IMR-90 (cell line): ENCODE measurements around the gene EDN3. TPM values are rescaled to one million over a fixed set of nuclear protein-coding genes. Genes with fewer than 3 reads are reported as not detected.

Experiments
- ATAC-seq: fragments of 200-7000 bp; cut with Tn5 transposase; 2 replicates; pipeline ENCODE4 v1.9.1; 2020; ENCODE audit warnings: low read depth, mild to moderate bottlenecking, moderate library complexity
- BruUV-seq: library from RNA; stranded (reverse); fragments of 400-500 nt; replicated peaks from 2 replicates; lab custom pipeline; 2021; lab: Mats Ljungman, UMichigan
- CTCF ChIA-PET: fragments of 300-600 bp; formaldehyde crosslinking; extraction: SDS; loops from one replicate; lab custom pipeline; 2021; ENCODE audit warnings: antibody characterized with exemption; lab: Yijun Ruan, JAX
- POLR2A ChIA-PET: fragments of 300-600 bp; sonication (Branson Sonifier 250); formaldehyde crosslinking; loops from one replicate; lab custom pipeline; 2022; ENCODE audit warnings: antibody characterized with exemption; ENCODE audit not compliant: unreplicated experiment; lab: Charles Lee
- DNase-seq: peaks from one replicate; pipeline ENCODE4 v3.0.0; 2013
- H2AFZ ChIP-seq: replicated peaks from 2 replicates; pipeline ENCODE3; 2013; ENCODE audit warnings: low read length, mild to moderate bottlenecking; ENCODE audit not compliant: poor library complexity
- H2AK5ac ChIP-seq: 2 replicates; pipeline ENCODE4 v1.6.1; 2013; ENCODE audit warnings: low read depth, low read length, inconsistent platforms
- H2AK9ac ChIP-seq: replicated peaks from 2 replicates; pipeline ENCODE3; 2013; ENCODE audit warnings: mild to moderate bottlenecking, low read depth, low read length, moderate library complexity; ENCODE audit not compliant: poor library complexity
- H2BK120ac ChIP-seq: 2 replicates; pipeline ENCODE4 v1.6.1; 2013; ENCODE audit warnings: low read depth, low read length, inconsistent platforms
- H2BK15ac ChIP-seq: 3 replicates; pipeline ENCODE4 v1.6.1; 2013; ENCODE audit warnings: low read depth, low read length, inconsistent platforms
- H2BK20ac ChIP-seq: 2 replicates; pipeline ENCODE4 v1.6.1; 2013; ENCODE audit warnings: low read depth, mild to moderate bottlenecking, inconsistent platforms, low read length, moderate library complexity
- H2BK5ac ChIP-seq: 2 replicates; pipeline ENCODE4 v1.6.1; 2013; ENCODE audit warnings: mild to moderate bottlenecking, low read depth, low read length, inconsistent platforms; ENCODE audit not compliant: poor library complexity, severe bottlenecking
- H3K14ac ChIP-seq: replicated peaks from 2 replicates; pipeline ENCODE4 v1.6.1; 2013; ENCODE audit warnings: low read depth, low read length, inconsistent platforms
- H3K18ac ChIP-seq: 2 replicates; pipeline ENCODE4 v1.6.1; 2013; ENCODE audit warnings: low read depth, low read length, control low read depth
- H3K23ac ChIP-seq: 2 replicates; pipeline ENCODE4 v1.6.1; 2013; ENCODE audit warnings: low read depth, low read length, inconsistent platforms
- H3K27ac ChIP-seq: 2 replicates; pipeline ENCODE4 v1.5.1; 2013; ENCODE audit warnings: mild to moderate bottlenecking, control low read depth, low read length; ENCODE audit not compliant: insufficient read depth
- H3K27me3 ChIP-seq: 2 replicates; pipeline ENCODE4 v1.6.1; 2013; ENCODE audit warnings: low read length; ENCODE audit not compliant: control insufficient read depth, insufficient read depth
- H3K36me3 ChIP-seq: 2 replicates; pipeline ENCODE4 v1.6.1; 2013; ENCODE audit warnings: low read length, mixed read lengths; ENCODE audit not compliant: control insufficient read depth, insufficient read depth
- H3K4ac ChIP-seq: 2 replicates; pipeline ENCODE4 v1.6.1; 2013; ENCODE audit warnings: low read depth, low read length, inconsistent platforms
- H3K4me1 ChIP-seq: 2 replicates; pipeline ENCODE4 v1.6.1; 2013; ENCODE audit warnings: low read length, mixed read lengths; ENCODE audit not compliant: control insufficient read depth, insufficient read depth
- H3K4me2 ChIP-seq: 2 replicates; pipeline ENCODE4 v1.6.1; 2013; ENCODE audit warnings: low read depth, mild to moderate bottlenecking, control low read depth, low read length, moderate library complexity
- H3K4me3 ChIP-seq: 2 replicates; pipeline ENCODE4 v1.5.1; 2013; ENCODE audit warnings: low read depth, mild to moderate bottlenecking, control low read depth, low read length, moderate library complexity; ENCODE audit not compliant: insufficient read depth
- H3K56ac ChIP-seq: 2 replicates; pipeline ENCODE4 v1.6.1; 2013; ENCODE audit warnings: low read length, inconsistent platforms; ENCODE audit not compliant: insufficient read depth; ENCODE audit errors: extremely low read depth
- H3K79me1 ChIP-seq, 2 experiments: 2 replicates each; pipeline ENCODE4 v1.6.1; 2013; ENCODE audit warnings: low read length in 2 of 2, inconsistent platforms in 1 of 2, low read depth in 1 of 2
- H3K9ac ChIP-seq: 2 replicates; pipeline ENCODE4 v1.6.1; 2013; ENCODE audit warnings: low read depth, low read length, control low read depth
- H3K9me1 ChIP-seq: 2 replicates; pipeline ENCODE4 v1.6.1; 2013; ENCODE audit warnings: low read length, inconsistent platforms; ENCODE audit not compliant: insufficient read depth
- H3K9me3 ChIP-seq: 2 replicates; pipeline ENCODE4 v1.6.1; 2013; ENCODE audit warnings: low read length; ENCODE audit not compliant: control insufficient read depth, insufficient read depth
- H4K20me1 ChIP-seq: 2 replicates; pipeline ENCODE4 v1.6.1; 2013; ENCODE audit warnings: low read length, inconsistent platforms; ENCODE audit not compliant: insufficient read depth
- H4K5ac ChIP-seq: 2 replicates; pipeline ENCODE4 v1.6.1; 2013; ENCODE audit warnings: mild to moderate bottlenecking, low read depth, low read length, control low read depth
- H4K8ac ChIP-seq, 2 experiments: 2 replicates each; pipeline ENCODE4 v1.6.1; 2013; ENCODE audit warnings: low read depth in 2 of 2, low read length in 2 of 2, control low read depth in 1 of 2, inconsistent platforms in 1 of 2
- H4K91ac ChIP-seq: 2 replicates; pipeline ENCODE4 v1.6.1; 2013; ENCODE audit warnings: low read depth, low read length, inconsistent platforms; ENCODE audit not compliant: insufficient read depth
- BHLHE40 ChIP-seq: fragments of 150-350 bp; IDR thresholded peaks from 2 replicates; pipeline ENCODE4 v1.6.1; 2016; ENCODE audit warnings: mild to moderate bottlenecking, low read depth, low read length
- MXI1 ChIP-seq: IDR thresholded peaks from 2 replicates; pipeline ENCODE4 v1.6.1; 2012; ENCODE audit warnings: low read depth, mild to moderate bottlenecking, low read length, moderate library complexity, borderline replicate concordance
- NFE2L2 ChIP-seq: fragments of 150-350 bp; IDR thresholded peaks from 2 replicates; pipeline ENCODE4 v1.6.1; 2016; ENCODE audit warnings: low read depth, mild to moderate bottlenecking, low read length
- POLR2A ChIP-seq: IDR thresholded peaks from 2 replicates; pipeline ENCODE4 v1.6.1; 2012; ENCODE audit warnings: mild to moderate bottlenecking, low read depth, low read length
- RCOR1 ChIP-seq: IDR thresholded peaks from 2 replicates; pipeline ENCODE4 v1.6.1; 2012; ENCODE audit warnings: mild to moderate bottlenecking, low read length, improper control_type of control experiment; ENCODE audit not compliant: insufficient replicate concordance
- WGBS, 2 experiments: methylation state at CpG; one replicate each; pipeline versions ENCODE4 v1.1.5 to v1.1.7; 2013; ENCODE audit warnings: missing lambda C conversion rate in 2 of 2; ENCODE audit not compliant: insufficient read length in 1 of 2; ENCODE audit errors: extremely low coverage in 2 of 2; 5-methylcytosine and 5-hydroxymethylcytosine counted together
- dilution Hi-C: fragments of 300-500 bp; cut with HindIII; formaldehyde crosslinking; loops from one replicate; pipeline ENCODE4 v1.14.3; 2018; ENCODE audit warnings: low sequenced_read_pairs; ENCODE audit not compliant: unreplicated experiment
- in situ Hi-C: fragments of 300-500 bp; cut with MboI; formaldehyde crosslinking; loops from 3 replicates; pipeline ENCODE4 v1.14.3; 2019; ENCODE audit warnings: low sequenced_read_pairs, inconsistent platforms, mixed read lengths
- intact Hi-C: fragments of 100-400 bp; cut with micrococcal nuclease; formaldehyde crosslinking; loops from 2 replicates; pipeline ENCODE4 v1.10.0; 2022
- polyA plus RNA-seq, 3 experiments: library from polyadenylated mRNA; depleted of rRNA; stranded (reverse); fragments of >200 nt; gene quantifications; 2 replicates each; pipeline ENCODE4 v1.2.3, GENCODE V29; 2012; ENCODE audit warnings: low replicate concordance in 1 of 3
- total RNA-seq: library from RNA; depleted of rRNA; stranded (reverse); fragments of >200 nt; gene quantifications from 2 replicates; pipeline ENCODE4 v1.2.3, GENCODE V29; 2012

Gene EDN3
- total and polyA plus RNA-seq, 2 of the 4 experiments (the other 2 are of a cell fraction) = not detected

DNA sequence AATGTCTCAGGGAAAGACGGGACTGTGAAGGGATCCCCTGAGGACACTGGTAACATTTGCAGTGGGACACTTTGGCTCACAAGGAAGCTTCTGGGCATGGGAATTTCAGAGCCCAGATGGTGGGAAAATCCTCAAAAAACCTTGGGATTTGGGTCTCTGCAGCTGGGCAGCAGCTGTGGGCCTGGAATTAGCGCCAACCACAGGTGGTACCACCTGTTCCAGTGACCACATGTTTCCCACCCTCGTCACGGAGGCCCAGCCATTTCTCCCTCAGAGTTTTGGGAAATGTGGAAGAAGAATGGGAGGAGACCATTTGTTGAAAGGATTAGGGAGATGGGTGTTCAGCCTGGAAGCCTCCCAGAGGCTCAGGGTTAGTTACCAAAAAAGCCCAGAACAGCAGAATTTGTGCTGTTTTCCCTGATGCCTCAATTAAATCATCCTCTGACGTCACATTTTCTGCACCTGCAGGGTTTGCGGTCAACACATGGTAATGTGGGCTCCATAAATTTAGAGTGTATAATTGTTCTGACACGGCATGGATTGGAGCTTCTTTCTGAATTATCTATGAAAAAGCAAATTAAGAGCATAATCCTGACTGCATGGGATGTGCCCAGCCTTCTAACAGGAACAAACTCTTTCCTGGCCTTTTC is 34.4 kb downstream of the EDN3 start:
- ATAC-seq (no peak), DNase-seq (no peak)
- Histone ChIP-seq H4K20me1 (no peaks in the 10 kb centered on the region), H2BK20ac (no peak overlapping the region), H2BK120ac (no peak overlapping the region), H3K9me1 (no peaks in the 10 kb centered on the region), H3K56ac (no peak overlapping the region), H2BK15ac (no peak overlapping the region), H3K36me3 (no peaks in the 10 kb centered on the region), H3K9me3 (no peaks in the 10 kb centered on the region; the same call in 1 of the 2 replicates), H3K4me3 (no peak overlapping the region), H3K4ac (no peak overlapping the region), H3K79me1 (no peaks in the 10 kb centered on the region), H3K4me1 (no peaks in the 10 kb centered on the region), H2AFZ (no peak overlapping the region), H2BK5ac (no peak overlapping the region), H4K5ac (no peak overlapping the region), H3K14ac (no peak overlapping the region), H4K91ac (no peak overlapping the region), H4K8ac (no peak overlapping the region), H3K18ac (no peak overlapping the region), H2AK9ac (no peak overlapping the region), H3K27me3 (no peaks in the 10 kb centered on the region), H3K4me2 (no peak overlapping the region), H3K27ac (no peak overlapping the region), H3K23ac (no peak overlapping the region), H2AK5ac (no peak overlapping the region), H3K9ac (no peak overlapping the region)
- 33% methylated on average over 1 of the region's 7 CpGs; no CpG with 5 or more reads in 1 of the 2 experiments for WGBS, 2 experiments
- TF ChIP-seq POLR2A (no peak), RCOR1 (no peak), NFE2L2 (no peak), BHLHE40 (no peak), MXI1 (no peak)
- no TSS peak for BruUV-seq
- intact Hi-C loops = no loop called here
- CTCF ChIA-PET = no interaction called here
- POLR2A ChIA-PET = no interaction called here
- dilution Hi-C loops = no loop called here
- in situ Hi-C loops = no loop called here
